SK-N-SH (cell line): ENCODE results near the gene LRRC10B. TPM values are rescaled to one million over a fixed set of nuclear protein-coding genes. Genes with fewer than 3 reads are reported as not detected.

Experiments
- CTCF ChIA-PET: fragments of 300-600, 350-600 bp; formaldehyde crosslinking; extraction: SDS; loops from one replicate; lab custom pipeline; 2021; lab: Yijun Ruan, JAX
- POLR2A ChIA-PET: fragments of 350-600 bp; sonication (Branson Sonifier 250); formaldehyde crosslinking; extraction: SDS; loops from one replicate; lab custom pipeline; 2020; ENCODE audit warnings: antibody characterized with exemption, inconsistent platforms; lab: Yijun Ruan, JAX
- DNase-seq: peaks from one replicate; pipeline ENCODE4 v3.0.0; 2012
- H2AFZ ChIP-seq: fragments of 200-600 bp; sonication (generic); 2 replicates; pipeline ENCODE4 v1.8.1; 2016; ENCODE audit warnings: antibody characterized with exemption, mild to moderate bottlenecking, low read depth
- H3F3A ChIP-seq: fragments of 200-600 bp; sonication (generic); replicated peaks from 2 replicates; pipeline ENCODE3; 2016; ENCODE audit warnings: antibody characterized with exemption, mild to moderate bottlenecking; ENCODE audit not compliant: insufficient read depth
- H3K27ac ChIP-seq, 2 experiments: fragments of 200-500 bp in 1 of 2; fragments of 200-600 bp in 1 of 2; sonication (Bioruptor generic) in 1 of 2; sonication (generic), shearing (Covaris generic) in 1 of 2; 2 replicates each; pipeline versions ENCODE4 v1.5.1 to v1.6.1; 2014 to 2016; ENCODE audit warnings: low read depth in 2 of 2, inconsistent platforms in 1 of 2, low read length in 1 of 2, mild to moderate bottlenecking in 1 of 2, mixed read lengths in 1 of 2
- H3K27me3 ChIP-seq: fragments of 200-600 bp; sonication (generic), shearing (Covaris generic); 2 replicates; pipeline ENCODE4 v1.6.1; 2016; ENCODE audit warnings: mixed run types; ENCODE audit not compliant: insufficient read depth
- H3K36me3 ChIP-seq, 2 experiments: fragments of 200-500 bp in 1 of 2; fragments of 200-600 bp in 1 of 2; sonication (Bioruptor generic) in 1 of 2; sonication (generic) in 1 of 2; replicated peaks in 1 of 2; 2 replicates each; pipeline versions ENCODE3 to v1.5.1; 2014 to 2016; ENCODE audit warnings: low read length in 1 of 2, mild to moderate bottlenecking in 1 of 2; ENCODE audit not compliant: insufficient read depth in 2 of 2, control insufficient read depth in 1 of 2
- H3K4me1 ChIP-seq, 2 experiments: fragments of 200-500 bp in 1 of 2; fragments of 200-600 bp in 1 of 2; sonication (Bioruptor generic) in 1 of 2; sonication (generic), shearing (Covaris generic) in 1 of 2; 2 replicates each; pipeline versions ENCODE4 v1.5.1 to v1.6.1; 2014 to 2016; ENCODE audit warnings: low read depth in 1 of 2, low read length in 1 of 2, mixed run types in 1 of 2; ENCODE audit not compliant: insufficient read depth in 2 of 2, control insufficient read depth in 1 of 2
- H3K4me2 ChIP-seq: fragments of 200-600 bp; sonication (generic), shearing (Covaris generic); 2 replicates; pipeline ENCODE4 v1.6.1; 2017; ENCODE audit warnings: mixed run types
- H3K4me3 ChIP-seq, 2 experiments: fragments of 200-500 bp in 1 of 2; fragments of 200-600 bp in 1 of 2; sonication (Bioruptor generic) in 1 of 2; sonication (generic), shearing (Covaris generic) in 1 of 2; 2 replicates each; pipeline versions ENCODE4 v1.5.1 to v1.8.1; 2014 to 2016; ENCODE audit warnings: low read depth in 2 of 2, inconsistent platforms in 1 of 2, low read length in 1 of 2, mild to moderate bottlenecking in 1 of 2, mixed read lengths in 1 of 2, moderate library complexity in 1 of 2
- H3K79me2 ChIP-seq: fragments of 200-600 bp; sonication (generic); 2 replicates; pipeline ENCODE4 v1.8.1; 2017; ENCODE audit warnings: mild to moderate bottlenecking; ENCODE audit not compliant: insufficient read depth
- H3K9ac ChIP-seq: fragments of 200-600 bp; sonication (generic); 2 replicates; pipeline ENCODE4 v1.6.1; 2017; ENCODE audit warnings: mixed run types
- H3K9me2 ChIP-seq: fragments of 200-600 bp; sonication (generic); 2 replicates; pipeline ENCODE4 v1.6.1; 2017; ENCODE audit warnings: mixed run types
- H3K9me3 ChIP-seq: fragments of 200-600 bp; sonication (generic); 2 replicates; pipeline ENCODE4 v1.6.1; 2017; ENCODE audit warnings: mixed run types, mild to moderate bottlenecking, moderate library complexity
- H4K20me1 ChIP-seq: fragments of 200-600 bp; sonication (generic); 2 replicates; pipeline ENCODE4 v1.6.1; 2017; ENCODE audit warnings: mild to moderate bottlenecking, mixed run types; ENCODE audit not compliant: insufficient read depth
- CTCF ChIP-seq: fragments of 200-600 bp; sonication (generic); IDR thresholded peaks from 2 replicates; pipeline ENCODE4 v1.6.1; 2017; ENCODE audit warnings: antibody characterized with exemption, mild to moderate bottlenecking, moderate library complexity
- ELF1 ChIP-seq: IDR thresholded peaks from 2 replicates; pipeline ENCODE4 v1.4.0; 2012
- FOXM1 ChIP-seq: IDR thresholded peaks from 2 replicates; pipeline ENCODE4 v1.4.0; 2012; ENCODE audit warnings: low read depth, mild to moderate bottlenecking
- GATA2 ChIP-seq: sonication (generic); formaldehyde crosslinking; IDR thresholded peaks from 2 replicates; pipeline ENCODE4 v1.5.0; 2020; ENCODE audit warnings: mild to moderate bottlenecking, missing genetic modification reagents
- MAX ChIP-seq: IDR thresholded peaks from 2 replicates; pipeline ENCODE4 v1.4.0; 2012; ENCODE audit warnings: low read depth
- PBX3 ChIP-seq: IDR thresholded peaks from 2 replicates; pipeline ENCODE4; 2012
- RCOR1 ChIP-seq: fragments of 150-350 bp; IDR thresholded peaks from 2 replicates; pipeline ENCODE4 v1.6.1; 2017; ENCODE audit warnings: antibody characterized with exemption, low read length
- RFX5 ChIP-seq: IDR thresholded peaks from 2 replicates; pipeline ENCODE4 v1.6.1; 2012; ENCODE audit warnings: mild to moderate bottlenecking, improper control_type of control experiment, low read length
- TCF12 ChIP-seq: IDR thresholded peaks from 2 replicates; pipeline ENCODE4 v1.4.0; 2012
- USF2 ChIP-seq: fragments of 150-350 bp; IDR thresholded peaks from 2 replicates; pipeline ENCODE4 v1.6.1; 2017; ENCODE audit warnings: antibody characterized with exemption, low read length, low read depth, borderline replicate concordance
- YY1 ChIP-seq: IDR thresholded peaks from 2 replicates; pipeline ENCODE4 v1.4.0; 2012; ENCODE audit warnings: low read depth, mild to moderate bottlenecking
- ZBTB33 ChIP-seq: IDR thresholded peaks from 2 replicates; pipeline ENCODE4 v1.4.0; 2012; ENCODE audit warnings: low read depth, borderline replicate concordance
- WGBS: methylation state at CpG from one replicate; pipeline ENCODE4 v1.1.6; 2017; ENCODE audit warnings: low lambda C conversion rate; 5-methylcytosine and 5-hydroxymethylcytosine counted together
- polyA plus RNA-seq, 3 experiments: library from polyadenylated mRNA; depleted of rRNA; stranded (reverse); fragments of >200 nt; gene quantifications; 2 replicates each; pipeline ENCODE4 v1.2.3, GENCODE V29; 2012

Gene LRRC10B
- polyA plus RNA-seq, 1 of the 3 experiments (the other 2 are of a cell fraction) = not detected

- TF ChIP-seq RCOR1 (no peak), TCF12 (no peak), FOXM1 (no peak), MAX (no peak), GATA2 (no peak), ZBTB33 (no peak), YY1 (no peak), CTCF (no peak), RFX5 (no peak), USF2 (no peak), ELF1 (no peak), PBX3 (no peak)
- TF ChIP-seq, all 33 proteins: peak for 0
- Histone ChIP-seq H3K9me2 (no peaks in the 10 kb centered on the region), H3K4me2 (no peak overlapping the region), H3K79me2 (no peaks in the 10 kb centered on the region), H3F3A (no peaks in the 10 kb centered on the region), H4K20me1 (no peaks in the 10 kb centered on the region), H3K27me3 (peaks cover 10% of the 10 kb centered on the region), H3K36me3 (no peaks in the 10 kb centered on the region), H3K9me3 (no peaks in the 10 kb centered on the region), H3K4me1 (no peaks in the 10 kb centered on the region; a peak in 1 of 4 replicates), H3K27ac (no peak overlapping the region), H2AFZ (no peak overlapping the region), H3K9ac (no peak overlapping the region), H3K4me3 (no peak overlapping the region)
- WGBS = 60% methylated on average over 1 of the region's 1 CpG
- ChIA-PET CTCF (interaction anchor here (0.7 to 2.4 kb wide), 6 partner anchors 10 to 74 kb away, joined by 3 to 12 read pairs (median 4); a partner anchor contains a TSS), POLR2A (no interaction called here)
- DNase-seq = no peak
These were observed 6.0 kb upstream of the LRRC10B start for GRCh38 chr11:61502522-61502921.
